ENCODE data around the gene JMJD7. TPM values are rescaled to one million over a fixed set of nuclear protein-coding genes. Genes with fewer than 3 reads are reported as not detected.

Gene JMJD7
- polyA plus RNA-seq = 15.6 TPM

GRCh38 chr15:41827880-41828806, at the start of gene JMJD7:
Gene JMJD7, plus strand, starts transcription at chr15:41828092. Its CDS starts 33 bp downstream, at chr15:41828125.
- peak within 1 kb of the TSS; percentile 85 to 100 (median 96) for H3K4me3 Mint-ChIP-seq
- peak within 1 kb of the TSS; percentile 13 to 76 (median 66) for H3K27ac Mint-ChIP-seq
- no peaks in the 10 kb centered on the region for H3K36me3 Mint-ChIP-seq
- peaks cover 14 to 21% (median 17%) of the 10 kb centered on the region in 3 donors for H3K4me1 Mint-ChIP-seq
- no peaks in the 10 kb centered on the region for H3K9me3 Mint-ChIP-seq
- peaks cover 5% of the 10 kb centered on the region for H3K27me3 Mint-ChIP-seq

GRCh38 chr15:41778521-41778920, 49.4 kb upstream of the JMJD7 start:
- Mint-ChIP-seq H3K27ac (peak overlapping the region in 1 of 3 donors; percentile 18), H3K9me3 (no peaks in the 10 kb centered on the region), H3K36me3 (peaks cover 4% of the 10 kb centered on the region), H3K4me1 (peaks cover 31 to 51% (median 34%) of the 10 kb centered on the region in 3 donors), H3K27me3 (no peaks in the 10 kb centered on the region), H3K4me3 (peak overlapping the region in 1 of 4 donors; percentile 60)

GRCh38 chr15:41779662-41780157, 48.2 kb upstream of the JMJD7 start:
- H3K4me1 Mint-ChIP-seq = peaks cover 24 to 50% (median 28%) of the 10 kb centered on the region in 3 donors
- no peaks in the 10 kb centered on the region for H3K9me3 Mint-ChIP-seq
- H3K27ac Mint-ChIP-seq = peak overlapping the region in 1 of 3 donors; percentile 19
- no peaks in the 10 kb centered on the region for H3K27me3 Mint-ChIP-seq
- peak overlapping the region in 1 of 4 donors; percentile 10 for H3K4me3 Mint-ChIP-seq
- H3K36me3 Mint-ChIP-seq = peaks cover 4% of the 10 kb centered on the region

DNA sequence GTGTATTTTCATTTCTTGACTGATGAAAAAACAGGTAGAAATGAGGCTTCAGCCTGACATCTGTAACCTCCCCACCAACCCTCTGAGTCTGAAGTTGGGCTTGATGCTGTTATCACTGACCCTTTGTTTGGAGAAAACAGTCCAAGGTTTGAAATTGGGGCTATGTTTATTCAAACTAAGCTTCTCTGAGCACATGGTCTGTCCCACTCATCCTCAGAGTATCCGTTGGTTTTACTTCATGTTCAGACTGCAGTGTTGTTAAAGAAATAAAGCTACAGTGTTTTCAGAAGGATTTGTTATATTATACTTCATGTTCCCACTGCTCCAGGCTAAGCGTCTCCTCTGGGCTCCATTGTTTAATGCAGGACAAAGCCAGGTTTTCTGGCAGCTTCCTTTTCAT, 47.6 kb upstream of the JMJD7 start:
- peak overlapping the region in 1 of 4 donors; percentile 10 for H3K4me3 Mint-ChIP-seq

DNA sequence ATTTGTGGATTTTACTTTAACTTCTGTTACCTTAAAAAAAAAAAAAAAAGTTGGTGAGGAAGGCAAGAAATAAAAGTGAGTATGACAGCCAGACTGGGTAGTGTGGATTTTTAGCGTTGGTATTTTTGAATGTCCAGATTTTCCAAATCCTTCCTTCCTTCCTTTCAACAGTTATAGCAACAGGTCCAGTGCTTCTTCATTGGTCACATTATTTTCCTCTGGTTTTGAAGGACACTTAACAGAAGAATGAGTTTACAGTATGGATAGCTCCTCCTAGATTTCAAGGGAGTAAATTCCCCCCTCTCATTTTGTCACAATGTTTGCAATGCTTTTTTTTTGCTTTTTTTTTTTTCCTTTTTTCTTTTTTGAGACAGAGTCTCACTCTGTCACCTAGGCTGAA, 47.2 kb upstream of the JMJD7 start:
- Mint-ChIP-seq H3K27me3 (no peaks in the 10 kb centered on the region), H3K27ac (peak overlapping the region in 1 of 3 donors; percentile 85), H3K36me3 (peaks cover 4% of the 10 kb centered on the region), H3K9me3 (no peaks in the 10 kb centered on the region), H3K4me3 (peak overlapping the region in 2 of 4 donors; percentile 10 to 76), H3K4me1 (peaks cover 19 to 41% (median 24%) of the 10 kb centered on the region in 3 donors)

More for the DNA sequence above, 47.6 kb upstream of the JMJD7 start:
- Mint-ChIP-seq H3K9me3 (no peaks in the 10 kb centered on the region), H3K27me3 (no peaks in the 10 kb centered on the region), H3K4me1 (peaks cover 22 to 46% (median 24%) of the 10 kb centered on the region in 3 donors), H3K36me3 (peaks cover 4% of the 10 kb centered on the region), H3K27ac (peak overlapping the region in 1 of 3 donors; percentile 19)

DNA sequence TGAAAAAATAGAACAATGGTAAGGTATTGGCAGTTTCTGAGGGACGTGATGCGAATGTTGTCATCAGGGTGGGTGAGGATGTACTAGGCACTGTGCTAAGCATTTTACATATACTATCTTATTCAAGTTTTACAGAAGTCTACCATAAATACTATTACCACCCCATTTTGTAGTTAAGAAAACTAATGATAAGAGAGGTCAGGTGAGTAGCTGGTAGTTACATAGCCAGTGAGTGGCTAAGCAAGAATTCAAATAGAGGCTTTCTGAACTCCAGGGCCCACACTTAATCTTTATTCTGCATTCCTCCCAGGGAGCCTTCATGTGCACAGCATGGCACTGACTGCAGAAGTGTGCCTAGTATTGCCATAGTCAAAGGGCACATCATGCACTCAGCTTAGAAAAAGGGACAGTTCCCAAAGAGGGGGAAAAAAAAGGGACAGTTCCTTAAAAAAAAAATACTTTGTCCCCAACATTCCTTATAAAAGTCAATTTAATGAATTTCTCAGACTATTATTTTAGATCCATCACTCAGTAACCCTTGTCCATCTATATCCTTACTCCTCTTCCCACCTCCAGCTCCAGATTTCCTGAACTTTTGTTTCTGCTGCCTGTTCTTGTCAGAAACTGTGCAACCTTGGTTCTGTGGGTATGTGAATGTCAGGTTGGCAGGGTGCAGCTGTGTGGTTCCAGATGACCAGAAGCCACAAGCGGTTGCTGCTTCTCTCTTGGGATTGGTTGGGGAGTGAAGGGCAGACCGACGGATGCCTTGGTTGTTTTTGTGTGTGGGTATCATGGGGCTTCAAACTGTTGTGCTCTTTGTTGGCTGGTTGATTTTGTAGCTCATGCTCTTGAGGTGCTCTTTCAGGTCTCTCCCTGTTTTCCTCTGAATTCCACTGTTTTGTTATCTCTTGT, 45.3 kb upstream of the JMJD7 start:
- Mint-ChIP-seq H3K36me3 (peaks cover 5% of the 10 kb centered on the region), H3K27me3 (no peaks in the 10 kb centered on the region), H3K4me3 (peak overlapping the region in 3 of 4 donors; percentile 11 to 87 (median 39)), H3K9me3 (no peaks in the 10 kb centered on the region), H3K4me1 (peaks cover 17 to 29% (median 24%) of the 10 kb centered on the region in 3 donors), H3K27ac (peak overlapping the region in 1 of 3 donors; percentile 73)

DNA sequence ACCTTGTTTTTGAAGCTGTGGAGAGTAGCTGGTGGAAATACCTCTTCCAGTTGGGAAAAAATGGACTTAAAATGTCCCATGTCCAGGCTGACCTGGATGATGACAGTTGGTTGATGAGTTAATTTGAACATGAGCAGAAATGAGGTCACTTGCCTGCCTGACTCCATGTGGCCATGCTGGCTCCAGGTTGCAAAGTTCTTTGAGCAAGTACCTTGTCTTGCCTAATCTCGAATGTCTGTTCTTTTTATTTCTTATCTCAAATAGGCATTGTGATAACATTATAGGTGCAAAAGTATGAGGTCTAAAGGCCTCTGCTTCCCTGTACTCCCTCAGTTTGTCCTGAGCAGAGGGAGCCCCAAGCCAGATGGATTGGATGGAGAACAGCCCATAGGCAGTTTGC, 44.6 kb upstream of the JMJD7 start:
- no peak overlapping the region for H3K27ac Mint-ChIP-seq
- H3K4me1 Mint-ChIP-seq = peaks cover 17 to 29% (median 22%) of the 10 kb centered on the region in 3 donors
- H3K9me3 Mint-ChIP-seq = no peaks in the 10 kb centered on the region
- H3K27me3 Mint-ChIP-seq = peaks cover 1% of the 10 kb centered on the region
- peak overlapping the region in 3 of 4 donors; percentile 11 to 87 (median 39) for H3K4me3 Mint-ChIP-seq
- peaks cover 5% of the 10 kb centered on the region for H3K36me3 Mint-ChIP-seq

DNA sequence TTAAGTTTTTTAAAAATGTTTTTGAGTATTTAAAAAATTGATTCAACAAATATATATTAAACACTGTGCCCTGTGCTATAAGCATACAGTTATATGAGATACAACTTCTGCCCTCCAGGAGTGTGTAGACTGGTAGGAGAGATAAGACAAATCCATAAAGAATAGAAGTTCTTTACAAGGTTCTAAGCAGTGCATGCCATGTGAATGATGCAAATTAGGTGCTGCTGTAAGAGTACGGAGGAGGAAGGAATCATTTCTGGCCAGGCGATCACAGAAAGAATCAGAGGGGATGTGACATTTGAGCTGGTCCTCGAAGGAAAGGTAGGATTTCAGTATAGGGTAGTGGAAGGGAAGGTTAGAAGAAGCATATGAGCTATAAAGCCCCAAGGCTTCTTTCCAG, 39.6 kb upstream of the JMJD7 start:
- H3K9me3 Mint-ChIP-seq = no peaks in the 10 kb centered on the region
- no peak overlapping the region for H3K4me3 Mint-ChIP-seq
- peaks cover 12 to 18% (median 16%) of the 10 kb centered on the region in 3 donors for H3K4me1 Mint-ChIP-seq
- H3K36me3 Mint-ChIP-seq = peaks cover 5% of the 10 kb centered on the region
- H3K27ac Mint-ChIP-seq = no peak overlapping the region
- H3K27me3 Mint-ChIP-seq = peaks cover 2% of the 10 kb centered on the region

GRCh38 chr15:41789236-41789635, 38.7 kb upstream of the JMJD7 start:
- H3K4me3 Mint-ChIP-seq = peak overlapping the region in 1 of 4 donors; percentile 41
- H3K36me3 Mint-ChIP-seq = peaks cover 5% of the 10 kb centered on the region
- H3K27me3 Mint-ChIP-seq = peaks cover 2% of the 10 kb centered on the region
- H3K4me1 Mint-ChIP-seq = peaks cover 11 to 17% (median 11%) of the 10 kb centered on the region in 3 donors
- no peaks in the 10 kb centered on the region for H3K9me3 Mint-ChIP-seq
- no peak overlapping the region for H3K27ac Mint-ChIP-seq

DNA sequence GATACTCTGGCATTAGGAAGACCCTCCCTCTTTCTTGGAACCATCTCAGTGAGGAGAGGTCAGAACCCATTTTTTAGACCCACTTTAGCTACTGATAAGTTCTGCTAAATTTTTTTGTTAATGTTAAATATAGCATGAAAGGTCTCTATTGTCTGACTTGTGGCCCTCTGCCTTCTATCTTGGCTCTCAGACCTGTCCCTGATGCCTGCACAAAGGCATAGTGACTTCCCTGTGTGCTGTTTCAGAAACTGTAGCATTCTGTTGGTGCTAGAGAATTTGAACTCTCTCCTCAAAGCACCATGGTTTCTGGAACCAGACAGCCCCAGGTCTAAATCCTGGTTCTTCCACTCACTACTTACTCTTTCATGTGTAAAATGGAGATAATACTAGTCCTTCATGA, 38.2 kb upstream of the JMJD7 start:
- no peak overlapping the region for H3K27ac Mint-ChIP-seq
- peak overlapping the region in 1 of 4 donors; percentile 41 for H3K4me3 Mint-ChIP-seq
- H3K4me1 Mint-ChIP-seq = peaks cover 11 to 17% (median 14%) of the 10 kb centered on the region in 3 donors
- H3K36me3 Mint-ChIP-seq = peaks cover 5% of the 10 kb centered on the region
- no peaks in the 10 kb centered on the region for H3K9me3 Mint-ChIP-seq
- peaks cover 2% of the 10 kb centered on the region for H3K27me3 Mint-ChIP-seq

DNA sequence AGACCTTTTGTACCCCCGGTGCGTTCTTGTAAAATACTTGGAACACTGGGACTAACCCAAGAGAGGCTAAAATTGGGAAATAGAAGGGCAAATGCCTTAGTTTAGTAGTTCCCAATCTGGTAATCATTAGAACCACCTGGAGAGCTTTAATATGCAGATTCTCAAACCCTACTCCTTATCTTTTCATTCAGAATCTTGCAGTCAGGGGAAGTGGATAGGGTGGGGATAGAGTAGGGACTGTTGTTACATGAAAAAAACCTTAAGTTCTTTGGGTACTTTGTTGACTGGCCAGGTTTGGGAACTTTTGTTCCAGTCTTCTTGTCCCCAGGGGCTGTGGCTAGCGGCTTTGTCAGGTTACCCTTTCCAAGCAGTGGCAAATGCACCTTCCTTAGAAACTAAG, 37.7 kb upstream of the JMJD7 start:
- no peak overlapping the region for H3K4me3 Mint-ChIP-seq
- peaks cover 2% of the 10 kb centered on the region for H3K27me3 Mint-ChIP-seq
- no peak overlapping the region for H3K27ac Mint-ChIP-seq
- no peaks in the 10 kb centered on the region for H3K9me3 Mint-ChIP-seq
- H3K4me1 Mint-ChIP-seq = peaks cover 12 to 18% (median 17%) of the 10 kb centered on the region in 3 donors
- peaks cover 5% of the 10 kb centered on the region for H3K36me3 Mint-ChIP-seq

GRCh38 chr15:41790756-41791546, 36.9 kb upstream of the JMJD7 start:
- Mint-ChIP-seq H3K4me1 (peaks cover 14 to 22% (median 17%) of the 10 kb centered on the region in 3 donors), H3K27ac (peak overlapping the region in 1 of 3 donors; percentile 63), H3K36me3 (peaks cover 4% of the 10 kb centered on the region), H3K4me3 (no peak overlapping the region), H3K27me3 (peaks cover 2% of the 10 kb centered on the region), H3K9me3 (no peaks in the 10 kb centered on the region)

- peaks cover 4% of the 10 kb centered on the region for H3K36me3 Mint-ChIP-seq
- H3K27ac Mint-ChIP-seq = peak overlapping the region in 1 of 3 donors; percentile 63
- no peaks in the 10 kb centered on the region for H3K9me3 Mint-ChIP-seq
- H3K4me1 Mint-ChIP-seq = peaks cover 16 to 24% (median 17%) of the 10 kb centered on the region in 3 donors
- H3K4me3 Mint-ChIP-seq = peak overlapping the region in 1 of 4 donors; percentile 39
- peaks cover 2% of the 10 kb centered on the region for H3K27me3 Mint-ChIP-seq
Measured at GRCh38 chr15:41791547-41791937, 36.4 kb upstream of the JMJD7 start.

Measured in IgD-negative memory B cell (primary cell).